OCI-LY7 (cell line): ENCODE measurements around the gene COL10A1. TPM values are rescaled to one million over a fixed set of nuclear protein-coding genes. Genes with fewer than 3 reads are reported as not detected.

Experiments
- BruUV-seq: library from RNA; stranded (reverse); fragments of 400-500 nt; replicated peaks from 2 replicates; lab custom pipeline; 2021; lab: Mats Ljungman, UMichigan
- CTCF ChIA-PET: fragments of 300-600 bp; sonication (Branson Sonifier 250); formaldehyde crosslinking; loops from one replicate; lab custom pipeline; 2022; ENCODE audit warnings: antibody characterized with exemption; ENCODE audit not compliant: unreplicated experiment; lab: Charles Lee
- POLR2A ChIA-PET: fragments of 300-600 bp; sonication (Branson Sonifier 250); formaldehyde crosslinking; loops from one replicate; lab custom pipeline; 2022; ENCODE audit warnings: antibody characterized with exemption; lab: Charles Lee
- DNase-seq: peaks from one replicate; pipeline ENCODE4 v3.0.0-alpha.2; 2015; ENCODE audit warnings: low spot score
- H2AFZ ChIP-seq: fragments of 200-600 bp; sonication (generic), shearing (Covaris generic); 2 replicates; pipeline ENCODE4 v1.6.1; 2014; ENCODE audit warnings: mild to moderate bottlenecking, antibody characterized with exemption, low read length, moderate library complexity
- H3K27ac ChIP-seq: fragments of 200-600 bp; sonication (generic); 2 replicates; pipeline ENCODE4 v1.5.1; 2014; ENCODE audit warnings: mixed run types, low read depth, mild to moderate bottlenecking, moderate library complexity, low read length, inconsistent platforms; ENCODE audit not compliant: poor library complexity, severe bottlenecking
- H3K36me3 ChIP-seq: fragments of 200-600 bp; sonication (generic); 2 replicates; pipeline ENCODE4 v1.6.1; 2014; ENCODE audit warnings: mild to moderate bottlenecking, antibody characterized with exemption, low read length, moderate library complexity, mixed read lengths; ENCODE audit not compliant: insufficient read depth
- H3K4me1 ChIP-seq: fragments of 200-600 bp; sonication (generic); 2 replicates; pipeline ENCODE4 v1.5.1; 2014; ENCODE audit warnings: mild to moderate bottlenecking, low read length; ENCODE audit not compliant: insufficient read depth, poor library complexity, severe bottlenecking
- H3K4me2 ChIP-seq: fragments of 200-600 bp; sonication (generic); 2 replicates; pipeline ENCODE4 v1.6.1; 2014; ENCODE audit warnings: mild to moderate bottlenecking, low read length
- H3K4me3 ChIP-seq: fragments of 200-600 bp; sonication (generic); 2 replicates; pipeline ENCODE4 v1.5.1; 2014; ENCODE audit warnings: mild to moderate bottlenecking, low read depth, low read length; ENCODE audit not compliant: poor library complexity, severe bottlenecking
- H3K79me2 ChIP-seq: fragments of 200-600 bp; sonication (generic); 2 replicates; pipeline ENCODE4 v1.6.1; 2016; ENCODE audit warnings: low read depth, mild to moderate bottlenecking, low read length, moderate library complexity, mixed read lengths; ENCODE audit not compliant: insufficient read depth
- H3K9me2 ChIP-seq: fragments of 200-600 bp; sonication (generic); 2 replicates; pipeline ENCODE4 v1.6.1; 2016; ENCODE audit warnings: mild to moderate bottlenecking, low read length, mixed read lengths; ENCODE audit not compliant: insufficient read depth
- H3K9me3 ChIP-seq: fragments of 200-600 bp; sonication (generic); 2 replicates; pipeline ENCODE4 v1.6.1; 2014; ENCODE audit warnings: mild to moderate bottlenecking, mixed run types, low read length, mixed read lengths
- H4K20me1 ChIP-seq: fragments of 200-600 bp; sonication (generic); 2 replicates; pipeline ENCODE4 v1.6.1; 2014; ENCODE audit warnings: mild to moderate bottlenecking, antibody characterized with exemption, low read length, moderate library complexity, mixed read lengths; ENCODE audit not compliant: insufficient read depth
- CTCF ChIP-seq: fragments of 200-600 bp; sonication (generic); conservative IDR thresholded peaks from 2 replicates; pipeline ENCODE4 v1.5.1; 2014; ENCODE audit warnings: mild to moderate bottlenecking, antibody characterized with exemption, low read length, moderate library complexity, mixed read lengths
- EZH2phosphoT487 ChIP-seq: fragments of 200-600 bp; sonication (generic); IDR thresholded peaks from 2 replicates; pipeline ENCODE4 v1.6.1; 2018; ENCODE audit warnings: low read depth, borderline replicate concordance, mild to moderate bottlenecking, mixed run types, antibody characterized with exemption, low read length, moderate library complexity, mixed read lengths
- intact Hi-C: fragments of 100-400 bp; cut with micrococcal nuclease; formaldehyde crosslinking; loops from one replicate; pipeline ENCODE4 v1.10.0; 2022; ENCODE audit not compliant: unreplicated experiment
- total RNA-seq, 2 experiments: library from RNA; depleted of rRNA in 1 of 2; stranded (reverse); fragments of >200 nt in 1 of 2; shearing (Covaris generic) in 1 of 2; gene quantifications; 2 replicates each; pipeline ENCODE4 v1.2.3, GENCODE V29; 2014 to 2022

Gene COL10A1
- total RNA-seq, 2 experiments from 2014 or later, result not detected

GRCh38 chr6:116070616-116071389 lies 55.1 kb downstream of the COL10A1 start:
- Histone ChIP-seq H3K4me3 (no peak overlapping the region), H3K4me1 (no peaks in the 10 kb centered on the region), H3K9me2 (no peaks in the 10 kb centered on the region), H3K27ac (no peak overlapping the region), H3K79me2 (no peaks in the 10 kb centered on the region), H3K4me2 (no peak overlapping the region), H2AFZ (no peak overlapping the region), H3K9me3 (no peaks in the 10 kb centered on the region), H3K36me3 (no peaks in the 10 kb centered on the region), H4K20me1 (no peaks in the 10 kb centered on the region)
- ChIA-PET CTCF (no interaction called here), POLR2A (interaction anchor here (0.7 to 1.6 kb wide), 7 partner anchors 9 to 65 kb away, joined by 3 to 5 read pairs (median 4); partner anchors contain the start of gene FRK)
- intact Hi-C loops, result no loop called here
- no peak for DNase-seq
- no peak for TF ChIP-seq EZH2phosphoT487
- TF ChIP-seq CTCF, result no peak
- BruUV-seq, result no TSS peak

- Histone ChIP-seq H4K20me1 (no peaks in the 10 kb centered on the region), H2AFZ (no peak overlapping the region), H3K27ac (no peak overlapping the region), H3K79me2 (no peaks in the 10 kb centered on the region), H3K9me2 (no peaks in the 10 kb centered on the region), H3K4me3 (no peak overlapping the region), H3K36me3 (no peaks in the 10 kb centered on the region), H3K9me3 (no peaks in the 10 kb centered on the region), H3K4me2 (no peak overlapping the region), H3K4me1 (no peaks in the 10 kb centered on the region)
- intact Hi-C loops, result no loop called here
- ChIA-PET POLR2A (interaction anchor here (1.2 to 1.6 kb wide), 3 partner anchors 9 to 21 kb away, joined by 4 to 5 read pairs (median 4); no protein-coding TSS in a partner anchor), CTCF (no interaction called here)
- TF ChIP-seq EZH2phosphoT487, result no peak
- no peak for TF ChIP-seq CTCF
- DNase-seq, result no peak
- BruUV-seq, result no TSS peak
These were observed 55.8 kb downstream of the COL10A1 start for GRCh38 chr6:116070101-116070500.

Other genes with a start within 250 kb of the COL10A1 start
- 0.10 and 0.13 TPM in 2 replicates for gene FRK, start 65.2 kb downstream of the COL10A1 start, total RNA-seq (2014; rRNA removed; shearing (Covaris generic))
- 0.46 TPM in 2 replicates for gene FRK, start 65.2 kb downstream of the COL10A1 start, total RNA-seq (2022)
- 11.3 and 20.5 TPM in 2 replicates for gene NT5DC1, start 25.3 kb downstream of the COL10A1 start, total RNA-seq (2014; rRNA removed; shearing (Covaris generic))
- 58.8 and 65.0 TPM in 2 replicates for gene NT5DC1, start 25.3 kb downstream of the COL10A1 start, total RNA-seq (2022)
- gene TSPYL4, start 127.9 kb upstream of the COL10A1 start, total RNA-seq (2014; rRNA removed; shearing (Covaris generic)), result 12.6 and 14.8 TPM in 2 replicates
- 16.2 and 17.6 TPM in 2 replicates for gene TSPYL4, start 127.9 kb upstream of the COL10A1 start, total RNA-seq (2022)
- 32.8 and 33.3 TPM in 2 replicates for gene TSPYL1, start 153.8 kb upstream of the COL10A1 start, total RNA-seq (2014; rRNA removed; shearing (Covaris generic))
- 50.3 and 55.3 TPM in 2 replicates for gene TSPYL1, start 153.8 kb upstream of the COL10A1 start, total RNA-seq (2022)
- gene DSE, start 244.8 kb upstream of the COL10A1 start, total RNA-seq (2014; rRNA removed; shearing (Covaris generic)), result 3.9 and 5.3 TPM in 2 replicates
- 6.2 and 7.6 TPM in 2 replicates for gene DSE, start 244.8 kb upstream of the COL10A1 start, total RNA-seq (2022)